Measurements from ENCODE around the gene CHCHD1.

The CHCHD1 gene

GRCh38 chr10:73803680-73804286 lies 21.9 kb downstream of the CHCHD1 start:
- TF ChIP-seq CTCF (IDR thresholded peaks at IDR 0.05; ENCODE audit: low read depth, low read length, missing control alignments): no peak
- DNase-seq (ENCODE audit: extremely low read depth, low read depth): no peak
- no peak overlapping the region for H3K4me3 ChIP-seq (replicated peaks; ENCODE audit: low read depth, low read length)

- H3K4me3 ChIP-seq (replicated peaks; ENCODE audit: low read depth, low read length): no peak overlapping the region
- no peak for DNase-seq (ENCODE audit: extremely low read depth, low read depth)
- TF ChIP-seq CTCF (IDR thresholded peaks at IDR 0.05; ENCODE audit: low read depth, low read length, missing control alignments): no peak
These were observed 24.5 kb downstream of the CHCHD1 start for GRCh38 chr10:73806176-73806950.

GRCh38 chr10:73807471-73807870 lies 25.6 kb downstream of the CHCHD1 start:
- TF ChIP-seq CTCF (IDR thresholded peaks at IDR 0.05; ENCODE audit: low read depth, low read length, missing control alignments): no peak
- no peak for DNase-seq (ENCODE audit: extremely low read depth, low read depth)

GRCh38 chr10:73808021-73808815 lies 26.4 kb downstream of the CHCHD1 start:
- no peak for DNase-seq (ENCODE audit: extremely low read depth, low read depth)
- no peak overlapping the region for H3K4me3 ChIP-seq (replicated peaks; ENCODE audit: low read depth, low read length)
- no peak for TF ChIP-seq CTCF (IDR thresholded peaks at IDR 0.05; ENCODE audit: low read depth, low read length, missing control alignments)

More at GRCh38 chr10:73807471-73807870, 25.6 kb downstream of the CHCHD1 start:
- H3K4me3 ChIP-seq (replicated peaks; ENCODE audit: low read depth, low read length): no peak overlapping the region

GRCh38 chr10:73809061-73809818 lies 27.4 kb downstream of the CHCHD1 start:
- DNase-seq (ENCODE audit: extremely low read depth, low read depth): no peak

More at GRCh38 chr10:73809061-73809818, 27.4 kb downstream of the CHCHD1 start:
- no peak overlapping the region for H3K4me3 ChIP-seq (replicated peaks; ENCODE audit: low read depth, low read length)
- no peak for TF ChIP-seq CTCF (IDR thresholded peaks at IDR 0.05; ENCODE audit: low read depth, low read length, missing control alignments)
